ENCODE data around the gene ABLIM1. TPM values are rescaled to one million over a fixed set of nuclear protein-coding genes. Genes with fewer than 3 reads are reported as not detected.

ABLIM1 gene
- total and polyA plus RNA-seq, 5 experiments from 2014 or later = 267 to 430 (median 388) TPM

DNA sequence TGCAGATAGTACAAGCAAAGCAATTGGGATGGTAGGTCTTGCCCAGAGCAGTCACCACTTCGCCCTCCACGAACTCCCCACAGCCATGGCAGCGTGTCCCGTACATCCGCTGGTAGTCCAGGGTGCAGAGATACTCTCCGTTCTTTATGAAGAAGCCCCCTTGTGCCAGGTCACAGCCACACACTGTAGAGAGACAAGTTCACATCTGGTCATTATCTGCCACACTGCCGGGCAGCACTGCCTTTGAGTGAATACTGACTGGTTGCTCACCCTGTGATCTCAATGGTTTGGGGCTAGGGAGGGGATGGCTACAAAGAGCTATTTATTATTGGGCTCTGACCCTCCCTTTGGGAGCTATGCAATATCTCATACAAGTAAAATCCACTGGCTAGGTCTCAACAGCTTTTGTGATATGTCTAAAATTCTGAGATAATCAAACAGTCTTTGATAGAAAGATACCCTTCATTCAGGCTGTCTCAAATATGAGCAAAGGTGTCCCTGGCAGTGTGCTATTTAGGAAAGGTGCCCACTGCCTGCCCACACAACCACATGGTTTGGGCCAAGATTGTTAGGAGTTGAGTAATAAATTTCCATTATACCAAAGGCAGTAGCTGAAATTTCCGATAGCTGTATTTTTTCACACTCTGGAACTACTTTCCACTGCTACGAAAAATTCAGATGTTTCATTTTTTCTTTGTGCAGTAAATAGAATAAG, 82.5 kb downstream of the ABLIM1 start:
- H3K27me3 Mint-ChIP-seq = peaks cover 0 to 3% (median 0%) of the 10 kb centered on the region in 5 donors
- no peaks in the 10 kb centered on the region for H3K4me1 Mint-ChIP-seq

GRCh38 chr10:114573330-114574045, 84.6 kb downstream of the ABLIM1 start:
- no peaks in the 10 kb centered on the region for H3K4me1 Mint-ChIP-seq
- DNase-seq (no peak), ATAC-seq (no peak)
- H3K27ac Mint-ChIP-seq = peak overlapping the region in 1 of 10 donors; percentile 23
- no peak overlapping the region for H3K4me3 Mint-ChIP-seq
- no peaks in the 10 kb centered on the region for H3K27me3 Mint-ChIP-seq
- POLR2A ChIA-PET = no interaction called here
- no peaks in the 10 kb centered on the region for H3K9me3 Mint-ChIP-seq
- H3K36me3 Mint-ChIP-seq = no peaks in the 10 kb centered on the region

More for the DNA sequence above, 82.5 kb downstream of the ABLIM1 start:
- H3K36me3 Mint-ChIP-seq = no peaks in the 10 kb centered on the region
- no peak overlapping the region for H3K27ac Mint-ChIP-seq
- H3K4me3 Mint-ChIP-seq = no peak overlapping the region
- POLR2A ChIA-PET = no interaction called here
- no peak for ATAC-seq
- H3K9me3 Mint-ChIP-seq = no peaks in the 10 kb centered on the region
- no peak for DNase-seq

DNA sequence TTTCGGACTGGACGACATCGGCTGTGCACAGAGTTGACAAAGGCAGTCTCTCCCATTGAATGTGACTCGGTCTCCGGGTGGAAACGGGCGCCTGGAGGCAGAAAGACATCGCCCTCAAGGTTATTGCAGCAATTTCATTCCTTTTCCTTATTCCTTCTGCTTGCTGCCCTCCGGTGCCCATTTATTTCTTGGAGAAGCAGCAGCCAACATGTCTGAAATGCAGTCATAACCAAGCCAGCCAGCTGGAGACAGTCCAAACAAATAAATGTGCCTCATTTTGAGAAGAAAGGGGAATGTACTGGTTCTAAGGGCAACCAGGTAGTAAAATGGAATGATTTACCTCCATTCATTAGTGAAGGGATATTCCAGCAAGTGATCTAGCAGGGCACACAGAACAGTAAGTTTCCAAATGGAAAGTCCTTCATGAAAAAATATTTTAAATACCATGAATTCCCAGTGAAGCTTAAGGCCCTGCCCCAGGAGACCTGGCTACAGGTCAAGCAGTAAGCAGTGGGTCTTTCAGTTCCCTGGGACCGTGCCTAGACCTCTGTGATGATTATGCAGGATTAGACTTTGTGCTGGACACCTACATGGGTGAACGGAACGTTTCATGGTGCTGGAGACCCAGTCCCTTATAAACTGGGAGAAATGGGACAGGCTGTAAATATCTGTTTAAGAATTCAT, 86.6 kb downstream of the ABLIM1 start:
- DNase-seq = no peak
- Mint-ChIP-seq H3K27me3 (no peaks in the 10 kb centered on the region), H3K4me3 (no peak overlapping the region), H3K9me3 (no peaks in the 10 kb centered on the region), H3K36me3 (no peaks in the 10 kb centered on the region), H3K27ac (no peak overlapping the region), H3K4me1 (no peaks in the 10 kb centered on the region)
- POLR2A ChIA-PET = interaction anchor here (0.5 kb wide), 1 partner anchor 18 kb away, joined by 5 read pairs; no protein-coding TSS in a partner anchor
- no peak for ATAC-seq

DNA sequence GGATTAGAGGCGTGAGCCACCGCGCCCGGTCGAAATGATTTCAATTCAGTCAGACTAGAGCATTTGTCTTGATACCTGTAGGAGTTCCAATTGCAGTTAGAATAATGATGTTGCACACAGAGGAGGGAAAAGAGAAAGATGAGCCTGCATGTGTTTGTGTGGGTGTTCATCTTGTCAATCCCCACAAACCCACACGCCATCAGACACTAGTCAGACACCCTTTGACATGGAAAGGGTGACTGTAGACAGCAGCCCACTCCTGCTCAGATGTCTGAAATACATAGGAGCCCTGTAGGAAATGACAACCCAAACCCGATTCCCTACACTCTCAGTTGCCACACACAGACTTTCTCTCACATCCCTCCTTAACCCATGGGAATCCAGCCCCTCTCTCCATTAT, 92.0 kb downstream of the ABLIM1 start:
- ATAC-seq (no peak), DNase-seq (no peak)
- POLR2A ChIA-PET = no interaction called here
- Mint-ChIP-seq H3K27ac (no peak overlapping the region), H3K4me1 (no peaks in the 10 kb centered on the region), H3K4me3 (no peak overlapping the region), H3K36me3 (no peaks in the 10 kb centered on the region), H3K27me3 (no peaks in the 10 kb centered on the region), H3K9me3 (no peaks in the 10 kb centered on the region)

DNA sequence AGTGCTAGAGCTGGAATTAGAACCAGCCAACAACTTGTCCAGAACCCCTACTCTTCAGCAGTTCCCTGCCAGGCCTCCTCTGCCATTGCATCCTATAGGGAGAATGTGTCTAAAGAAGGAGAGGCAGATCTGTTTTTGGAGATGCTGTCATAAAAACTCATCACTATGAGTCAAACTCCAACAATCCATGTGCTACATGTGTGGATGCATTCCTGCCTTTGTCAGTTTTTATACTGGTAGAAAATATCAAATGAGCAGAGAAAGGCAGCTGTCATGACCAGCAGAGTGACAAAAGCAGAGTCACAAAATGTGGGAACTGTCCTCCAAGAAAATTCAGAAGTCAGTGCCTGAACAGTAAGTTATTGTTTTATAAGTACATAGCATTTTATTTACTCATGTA, 93.0 kb downstream of the ABLIM1 start:
- Mint-ChIP-seq H3K27me3 (no peaks in the 10 kb centered on the region), H3K4me3 (no peak overlapping the region), H3K36me3 (no peaks in the 10 kb centered on the region), H3K4me1 (no peaks in the 10 kb centered on the region), H3K27ac (no peak overlapping the region), H3K9me3 (no peaks in the 10 kb centered on the region)
- POLR2A ChIA-PET = no interaction called here
- DNase-seq (no peak), ATAC-seq (no peak)

- ATAC-seq (no peak), DNase-seq (no peak)
- H3K9me3 Mint-ChIP-seq = peaks cover 0 to 23% (median 8%) of the 10 kb centered on the region in 9 donors
- peaks cover 0 to 17% (median 8%) of the 10 kb centered on the region in 3 donors for H3K36me3 Mint-ChIP-seq
- no peaks in the 10 kb centered on the region for H3K4me1 Mint-ChIP-seq
- no peak overlapping the region for H3K4me3 Mint-ChIP-seq
- H3K27ac Mint-ChIP-seq = no peak overlapping the region
- POLR2A ChIA-PET = no interaction called here
- no peaks in the 10 kb centered on the region for H3K27me3 Mint-ChIP-seq
Observed at GRCh38 chr10:114561008-114561523, 97.0 kb downstream of the ABLIM1 start.

DNA sequence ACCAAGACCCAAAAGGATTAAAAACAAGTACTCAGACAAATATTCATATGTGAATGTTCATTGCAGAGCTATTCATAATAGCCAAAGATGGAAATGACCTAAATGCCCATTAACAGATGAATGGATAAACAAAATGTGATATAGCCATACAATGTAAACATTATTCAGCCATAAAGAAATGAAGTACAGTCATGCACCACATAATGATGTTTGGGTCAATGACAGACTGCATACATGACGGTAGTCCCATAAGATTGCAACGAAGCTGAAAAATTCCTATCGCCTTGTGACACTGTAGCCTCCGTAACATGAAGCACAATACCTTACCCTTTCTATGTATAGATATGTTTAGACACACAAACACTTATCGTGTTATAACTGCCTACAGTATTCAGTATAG, 97.9 kb downstream of the ABLIM1 start:
- ATAC-seq = no peak
- no peak overlapping the region for H3K27ac Mint-ChIP-seq
- no peak overlapping the region for H3K4me3 Mint-ChIP-seq
- H3K4me1 Mint-ChIP-seq = no peaks in the 10 kb centered on the region
- peaks cover 0 to 17% (median 8%) of the 10 kb centered on the region in 3 donors for H3K36me3 Mint-ChIP-seq
- POLR2A ChIA-PET = no interaction called here
- DNase-seq = no peak
- no peaks in the 10 kb centered on the region for H3K27me3 Mint-ChIP-seq
- H3K9me3 Mint-ChIP-seq = peaks cover 0 to 23% (median 8%) of the 10 kb centered on the region in 9 donors

GRCh38 chr10:114559636-114560035, 98.4 kb downstream of the ABLIM1 start:
- no peak for DNase-seq
- Mint-ChIP-seq H3K9me3 (peaks cover 0 to 23% (median 8%) of the 10 kb centered on the region in 9 donors), H3K4me1 (no peaks in the 10 kb centered on the region), H3K27me3 (no peaks in the 10 kb centered on the region), H3K27ac (no peak overlapping the region), H3K36me3 (peaks cover 0 to 17% (median 8%) of the 10 kb centered on the region in 3 donors), H3K4me3 (no peak overlapping the region)
- ATAC-seq = no peak
- POLR2A ChIA-PET = no interaction called here

GRCh38 chr10:114557854-114558253, 100.2 kb downstream of the ABLIM1 start:
- H3K4me3 Mint-ChIP-seq = no peak overlapping the region
- peaks cover 0 to 17% (median 8%) of the 10 kb centered on the region in 3 donors for H3K36me3 Mint-ChIP-seq
- no peaks in the 10 kb centered on the region for H3K27me3 Mint-ChIP-seq
- no peak overlapping the region for H3K27ac Mint-ChIP-seq
- peaks cover 0 to 23% (median 8%) of the 10 kb centered on the region in 9 donors for H3K9me3 Mint-ChIP-seq
- no peak for ATAC-seq
- H3K4me1 Mint-ChIP-seq = no peaks in the 10 kb centered on the region
- POLR2A ChIA-PET = no interaction called here
- DNase-seq = no peak

DNA sequence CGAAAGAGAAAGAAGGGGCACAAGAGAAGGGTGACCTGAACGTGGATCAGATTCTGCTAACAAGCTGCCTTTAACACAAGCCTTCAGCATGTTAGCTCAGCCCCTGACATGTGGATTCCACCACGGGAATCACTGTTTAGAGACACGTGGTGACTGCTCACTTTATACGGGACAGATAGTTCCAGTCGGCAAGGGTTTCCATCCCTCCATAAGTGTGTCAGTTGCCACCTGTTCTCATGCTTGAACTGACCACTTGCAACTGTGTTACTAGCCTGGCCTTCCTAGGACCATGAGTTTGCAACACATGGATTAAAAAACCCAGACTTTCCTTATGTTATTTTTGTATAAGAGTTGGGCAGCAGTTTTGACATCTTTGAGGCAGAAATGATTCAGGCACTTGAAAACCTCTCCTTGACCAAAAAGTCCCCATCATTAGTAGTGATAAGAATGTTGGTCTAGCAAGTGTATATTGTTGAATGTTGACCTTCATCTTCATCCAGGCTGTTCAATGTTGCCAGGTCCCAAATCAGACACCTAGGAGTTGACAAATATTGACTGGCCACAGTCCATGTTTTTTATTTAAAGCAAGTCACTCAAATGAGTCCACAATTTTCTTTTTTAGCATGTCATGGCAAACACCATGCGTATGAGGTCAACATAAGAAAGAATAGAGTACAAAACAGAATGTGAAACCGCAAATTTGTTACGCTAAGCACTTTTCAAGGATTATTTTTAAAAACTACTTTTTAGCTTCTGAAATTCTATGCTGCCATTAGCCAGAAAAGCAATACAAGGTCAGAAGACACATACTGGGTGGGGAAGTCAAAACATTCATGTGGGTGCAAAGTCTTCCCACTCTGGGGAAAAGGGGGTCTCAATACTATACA, 101.6 kb downstream of the ABLIM1 start:
- H3K27ac Mint-ChIP-seq = no peak overlapping the region
- no peak overlapping the region for H3K4me3 Mint-ChIP-seq
- ATAC-seq = no peak
- H3K4me1 Mint-ChIP-seq = no peaks in the 10 kb centered on the region
- POLR2A ChIA-PET = no interaction called here
- H3K27me3 Mint-ChIP-seq = no peaks in the 10 kb centered on the region
- peaks cover 0 to 23% (median 8%) of the 10 kb centered on the region in 9 donors for H3K9me3 Mint-ChIP-seq
- no peak for DNase-seq
- peaks cover 0 to 17% (median 8%) of the 10 kb centered on the region in 3 donors for H3K36me3 Mint-ChIP-seq

- Mint-ChIP-seq H3K27me3 (no peaks in the 10 kb centered on the region), H3K4me1 (peaks cover 3 to 13% (median 12%) of the 10 kb centered on the region in 4 donors), H3K36me3 (peaks cover 0 to 17% (median 8%) of the 10 kb centered on the region in 3 donors), H3K4me3 (no peak overlapping the region), H3K27ac (no peak overlapping the region), H3K9me3 (peaks cover 0 to 20% (median 8%) of the 10 kb centered on the region in 9 donors)
- DNase-seq (no peak), ATAC-seq (no peak)
- POLR2A ChIA-PET = interaction anchor here (1.0 to 1.6 kb wide), 2 partner anchors 29 to 268 kb away, joined by 3 read pairs; partner anchors contain the start of gene FHIP2A
Observed at GRCh38 chr10:114553436-114553835, 104.6 kb downstream of the ABLIM1 start.

- Mint-ChIP-seq H3K4me1 (peaks cover 13 to 27% (median 26%) of the 10 kb centered on the region in 4 donors), H3K4me3 (no peak overlapping the region), H3K27ac (peak overlapping the region in 1 of 10 donors; percentile 7), H3K27me3 (no peaks in the 10 kb centered on the region), H3K9me3 (peaks cover 0 to 7% (median 0%) of the 10 kb centered on the region in 9 donors), H3K36me3 (peaks cover 0 to 7% (median 0%) of the 10 kb centered on the region in 3 donors)
- no peak for DNase-seq
- ATAC-seq = no peak
- POLR2A ChIA-PET = interaction anchor here (1.0 kb wide), 1 partner anchor 9 kb away, joined by 3 read pairs; no protein-coding TSS in a partner anchor
Observed at GRCh38 chr10:114552050-114552449, 106.0 kb downstream of the ABLIM1 start.

Data from naive thymus-derived CD8-positive, alpha-beta T cell (primary cell).